RWPE1 (cell line): Measurements from ENCODE around the gene NPW.

Experiments used
- CTCF ChIA-PET: fragments of 350-600 bp; sonication (Branson Sonifier 250); formaldehyde crosslinking; extraction: SDS; loops from one replicate; lab custom pipeline; 2021; lab: Yijun Ruan, JAX
- POLR2A ChIA-PET: fragments of 400-600 bp; formaldehyde crosslinking; extraction: SDS; loops from one replicate; lab custom pipeline; 2020; ENCODE audit warnings: antibody characterized with exemption; ENCODE audit not compliant: low non-redundant PET; lab: Yijun Ruan, JAX
- DNase-seq: peaks from one replicate; pipeline ENCODE4 v3.0.0; 2012; ENCODE audit warnings: low spot score
- H3K27ac ChIP-seq: fragments of 450-650 bp; 2 replicates; pipeline ENCODE4 v1.5.1; 2017
- TF ChIP-seq, protein P1 (sequence below): fragments of 450-650 bp; conservative IDR thresholded peaks from 2 replicates; pipeline ENCODE4 v1.5.1; 2017; ENCODE audit warnings: low read depth, mild to moderate bottlenecking

Gene NPW

DNA sequence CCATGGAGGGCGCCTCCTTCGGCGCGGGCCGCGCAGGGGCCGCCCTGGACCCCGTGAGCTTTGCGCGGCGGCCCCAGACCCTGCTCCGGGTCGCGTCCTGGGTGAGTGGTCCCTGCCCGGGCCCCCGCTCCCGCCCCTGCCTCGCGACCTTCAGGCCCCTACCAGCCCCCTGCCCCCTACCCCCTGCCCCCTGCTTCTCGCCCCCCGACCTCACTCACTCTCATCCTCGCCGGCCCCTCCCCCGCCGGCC is 29.6 kb upstream of the NPW start:
- ChIA-PET CTCF (interaction anchor here (0.7 kb wide), 1 partner anchor 750 kb away, joined by 3 read pairs; no protein-coding TSS in a partner anchor), POLR2A (no interaction called here)
- H3K27ac ChIP-seq: no peak overlapping the region
- DNase-seq: no peak
- TF ChIP-seq, protein P1, sequence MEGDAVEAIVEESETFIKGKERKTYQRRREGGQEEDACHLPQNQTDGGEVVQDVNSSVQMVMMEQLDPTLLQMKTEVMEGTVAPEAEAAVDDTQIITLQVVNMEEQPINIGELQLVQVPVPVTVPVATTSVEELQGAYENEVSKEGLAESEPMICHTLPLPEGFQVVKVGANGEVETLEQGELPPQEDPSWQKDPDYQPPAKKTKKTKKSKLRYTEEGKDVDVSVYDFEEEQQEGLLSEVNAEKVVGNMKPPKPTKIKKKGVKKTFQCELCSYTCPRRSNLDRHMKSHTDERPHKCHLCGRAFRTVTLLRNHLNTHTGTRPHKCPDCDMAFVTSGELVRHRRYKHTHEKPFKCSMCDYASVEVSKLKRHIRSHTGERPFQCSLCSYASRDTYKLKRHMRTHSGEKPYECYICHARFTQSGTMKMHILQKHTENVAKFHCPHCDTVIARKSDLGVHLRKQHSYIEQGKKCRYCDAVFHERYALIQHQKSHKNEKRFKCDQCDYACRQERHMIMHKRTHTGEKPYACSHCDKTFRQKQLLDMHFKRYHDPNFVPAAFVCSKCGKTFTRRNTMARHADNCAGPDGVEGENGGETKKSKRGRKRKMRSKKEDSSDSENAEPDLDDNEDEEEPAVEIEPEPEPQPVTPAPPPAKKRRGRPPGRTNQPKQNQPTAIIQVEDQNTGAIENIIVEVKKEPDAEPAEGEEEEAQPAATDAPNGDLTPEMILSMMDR: no peak

DNA sequence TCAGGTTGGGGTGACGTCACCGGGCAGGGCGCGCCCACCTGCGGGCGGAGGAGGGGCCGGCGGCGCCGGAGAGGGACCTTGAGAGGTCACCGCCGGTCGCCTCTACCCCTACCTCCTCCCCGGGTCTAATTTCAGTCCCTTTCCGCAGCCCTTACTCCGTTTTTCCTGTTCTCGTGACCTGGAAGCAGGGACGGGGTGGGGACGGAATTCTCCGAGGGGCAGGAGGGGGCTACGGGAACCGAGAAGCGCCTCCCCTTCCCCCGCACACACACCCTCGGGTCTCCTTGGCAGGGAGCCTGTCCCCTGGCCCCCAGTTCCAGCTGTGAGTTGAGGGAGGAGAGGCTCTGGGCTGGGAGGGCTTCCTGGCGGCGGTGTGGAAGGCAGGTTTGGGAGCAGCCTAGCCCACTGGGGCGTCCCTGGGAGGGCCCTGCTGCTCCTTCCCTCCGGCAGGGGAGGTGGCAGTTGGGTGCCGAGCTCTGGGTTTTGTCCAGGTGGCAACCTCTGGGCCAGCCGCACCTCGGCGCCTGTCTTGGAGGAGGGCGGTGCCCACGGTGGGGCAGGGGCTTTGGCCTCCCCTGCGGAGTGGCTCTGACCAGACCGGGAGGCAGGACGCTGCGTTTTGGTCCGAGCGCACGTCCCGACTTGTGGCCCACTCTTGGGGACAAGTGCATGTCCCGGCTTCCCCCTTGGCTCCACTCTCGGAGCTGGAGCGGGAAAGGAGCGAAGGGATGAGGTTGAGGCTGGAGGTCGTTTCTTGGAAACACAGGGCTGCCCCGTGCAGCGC is 29.0 kb upstream of the NPW start:
- H3K27ac ChIP-seq: no peak overlapping the region
- ChIA-PET POLR2A (no interaction called here), CTCF (interaction anchor here (0.6 to 0.7 kb wide), 2 partner anchors 525 to 750 kb away, joined by 3 read pairs; no protein-coding TSS in a partner anchor)
- DNase-seq: no peak
- TF ChIP-seq, protein P1: no peak

DNA sequence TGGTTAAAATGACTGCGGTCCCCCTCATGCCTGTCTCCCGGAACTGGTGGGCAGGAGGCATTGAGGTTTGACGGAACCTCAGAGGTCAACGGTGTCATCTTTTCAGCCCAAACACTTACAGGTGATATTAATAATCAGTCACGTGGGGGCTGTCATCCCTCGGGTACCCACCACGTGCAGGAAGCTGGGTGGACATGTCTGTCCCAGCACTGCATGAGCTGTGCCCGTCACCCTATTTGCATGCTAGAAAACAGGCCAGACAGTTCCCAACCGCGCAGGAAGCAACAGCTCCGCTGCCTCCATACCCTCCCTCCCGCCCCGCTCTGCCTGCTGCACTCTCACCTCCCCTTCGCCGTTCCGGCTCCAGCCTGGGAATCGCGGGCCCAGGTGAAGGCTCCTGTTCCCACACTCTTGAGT is 28.4 kb upstream of the NPW start:
- ChIA-PET CTCF (interaction anchor here (0.6 to 0.7 kb wide), 2 partner anchors 164 to 525 kb away, joined by 3 read pairs; partner anchors contain the start of gene TRAF7), POLR2A (no interaction called here)
- H3K27ac ChIP-seq: no peak overlapping the region
- TF ChIP-seq, protein P1: no peak
- no peak for DNase-seq

DNA sequence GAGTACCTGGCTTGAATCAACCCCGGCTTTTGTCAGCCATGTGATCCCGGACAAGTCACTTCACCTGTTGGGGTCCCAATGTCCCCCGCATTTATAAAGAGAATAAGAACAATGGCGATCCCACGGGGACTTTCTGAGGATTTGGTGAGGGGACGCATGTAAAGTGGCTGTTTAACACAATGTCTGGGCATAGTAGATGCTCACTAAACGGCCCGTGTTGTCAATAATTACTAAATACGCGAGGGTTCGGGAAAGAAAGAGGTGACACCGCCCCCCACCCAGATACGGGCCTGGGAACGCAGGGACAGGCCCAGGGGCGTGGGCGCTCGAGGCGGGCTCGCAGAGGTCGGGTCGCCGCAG is 28.0 kb upstream of the NPW start:
- POLR2A ChIA-PET: no interaction called here

DNA sequence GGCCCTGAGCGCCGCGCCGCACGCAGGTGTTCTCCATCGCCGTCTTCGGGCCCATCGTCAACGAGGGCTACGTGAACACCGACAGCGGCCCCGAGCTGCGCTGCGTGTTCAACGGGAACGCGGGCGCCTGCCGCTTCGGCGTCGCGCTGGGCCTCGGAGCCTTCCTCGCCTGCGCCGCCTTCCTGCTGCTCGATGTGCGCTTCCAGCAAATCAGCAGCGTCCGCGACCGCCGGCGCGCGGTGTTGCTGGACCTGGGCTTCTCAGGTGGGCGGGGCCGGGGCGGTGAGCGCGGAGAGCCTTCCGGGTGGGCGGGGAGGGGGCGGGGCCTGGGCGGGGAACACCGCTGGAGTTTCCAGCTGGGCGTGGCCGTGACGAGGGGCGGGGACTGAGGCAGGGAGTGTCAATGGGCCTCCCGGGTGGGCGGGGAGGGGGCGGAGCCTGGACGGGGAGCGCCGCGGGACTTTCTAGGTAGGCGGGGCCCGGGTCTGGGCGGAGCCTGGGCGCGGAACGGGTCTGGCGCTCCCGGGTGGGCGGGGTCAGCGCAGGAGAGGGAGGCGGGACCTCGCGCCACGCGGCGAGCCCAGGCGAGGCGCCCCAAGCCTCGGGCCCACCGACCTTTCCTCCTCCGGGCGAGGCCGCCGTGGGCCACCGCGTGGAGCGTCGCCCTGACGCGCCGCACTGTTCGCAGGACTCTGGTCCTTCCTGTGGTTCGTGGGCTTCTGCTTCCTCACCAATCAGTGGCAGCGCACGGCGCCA is 27.5 kb upstream of the NPW start:
- DNase-seq: peak; percentile 90
- TF ChIP-seq, protein P1: no peak
- peak overlapping the region; percentile 71 for H3K27ac ChIP-seq
- ChIA-PET POLR2A (interaction anchor here (0.6 kb wide), 1 partner anchor 10 kb away, joined by 3 read pairs; no protein-coding TSS in a partner anchor), CTCF (interaction anchor here (0.6 kb wide), 1 partner anchor 15 kb away, joined by 3 read pairs; no protein-coding TSS in a partner anchor)

More for the DNA sequence above, 28.0 kb upstream of the NPW start:
- CTCF ChIA-PET: interaction anchor here (0.7 kb wide), 1 partner anchor 164 kb away, joined by 3 read pairs; the partner anchor contains the start of gene TRAF7
- no peak for DNase-seq
- peak overlapping the region; percentile 71 for H3K27ac ChIP-seq
- TF ChIP-seq, protein P1: no peak

DNA sequence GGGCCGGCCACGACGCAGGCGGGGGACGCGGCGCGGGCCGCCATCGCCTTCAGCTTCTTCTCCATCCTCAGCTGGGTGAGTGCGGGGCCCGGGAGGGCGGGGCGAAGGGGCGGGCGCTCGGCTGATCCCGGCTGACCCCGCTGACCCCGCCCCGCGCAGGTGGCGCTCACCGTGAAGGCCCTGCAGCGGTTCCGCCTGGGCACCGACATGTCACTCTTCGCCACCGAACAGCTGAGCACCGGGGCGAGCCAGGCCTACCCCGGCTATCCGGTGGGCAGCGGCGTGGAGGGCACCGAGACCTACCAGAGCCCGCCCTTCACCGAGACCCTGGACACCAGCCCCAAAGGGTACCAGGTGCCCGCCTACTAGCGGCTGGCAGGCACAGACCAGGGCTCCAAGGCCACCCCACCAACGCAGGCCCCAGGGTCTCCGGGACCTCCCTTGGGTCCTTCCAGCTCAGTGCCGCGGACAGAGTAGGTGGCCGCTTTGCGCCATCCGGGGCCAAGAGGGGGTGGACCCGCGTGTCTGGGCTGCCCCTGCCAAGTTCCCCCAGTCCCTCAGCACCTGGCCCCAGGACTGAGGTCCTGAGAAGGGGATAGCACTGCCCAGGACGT is 26.8 kb upstream of the NPW start:
- H3K27ac ChIP-seq: peak overlapping the region; percentile 71
- DNase-seq: no peak
- TF ChIP-seq, protein P1: no peak
- CTCF ChIA-PET: interaction anchor here (0.6 kb wide), 1 partner anchor 14 kb away, joined by 3 read pairs; no protein-coding TSS in a partner anchor
- POLR2A ChIA-PET: interaction anchor here (0.6 kb wide), 1 partner anchor 10 kb away, joined by 3 read pairs; no protein-coding TSS in a partner anchor
